SK-N-SH (cell line): ENCODE results near the gene IKZF5. TPM values are rescaled to one million over a fixed set of nuclear protein-coding genes. Genes with fewer than 3 reads are reported as not detected.

Source experiments
- CTCF ChIA-PET: fragments of 300-600, 350-600 bp; formaldehyde crosslinking; extraction: SDS; loops from one replicate; lab custom pipeline; 2021; lab: Yijun Ruan, JAX
- POLR2A ChIA-PET: fragments of 350-600 bp; sonication (Branson Sonifier 250); formaldehyde crosslinking; extraction: SDS; loops from one replicate; lab custom pipeline; 2020; ENCODE audit warnings: antibody characterized with exemption, inconsistent platforms; lab: Yijun Ruan, JAX
- DNase-seq: peaks from one replicate; pipeline ENCODE4 v3.0.0; 2012
- H2AFZ ChIP-seq: fragments of 200-600 bp; sonication (generic); 2 replicates; pipeline ENCODE4 v1.8.1; 2016; ENCODE audit warnings: antibody characterized with exemption, mild to moderate bottlenecking, low read depth
- H3F3A ChIP-seq: fragments of 200-600 bp; sonication (generic); replicated peaks from 2 replicates; pipeline ENCODE3; 2016; ENCODE audit warnings: antibody characterized with exemption, mild to moderate bottlenecking; ENCODE audit not compliant: insufficient read depth
- H3K27ac ChIP-seq, 2 experiments: fragments of 200-500 bp in 1 of 2; fragments of 200-600 bp in 1 of 2; sonication (Bioruptor generic) in 1 of 2; sonication (generic), shearing (Covaris generic) in 1 of 2; 2 replicates each; pipeline versions ENCODE4 v1.5.1 to v1.6.1; 2014 to 2016; ENCODE audit warnings: low read depth in 2 of 2, inconsistent platforms in 1 of 2, low read length in 1 of 2, mild to moderate bottlenecking in 1 of 2, mixed read lengths in 1 of 2
- H3K27me3 ChIP-seq: fragments of 200-600 bp; sonication (generic), shearing (Covaris generic); 2 replicates; pipeline ENCODE4 v1.6.1; 2016; ENCODE audit warnings: mixed run types; ENCODE audit not compliant: insufficient read depth
- H3K36me3 ChIP-seq, 2 experiments: fragments of 200-500 bp in 1 of 2; fragments of 200-600 bp in 1 of 2; sonication (Bioruptor generic) in 1 of 2; sonication (generic) in 1 of 2; replicated peaks in 1 of 2; 2 replicates each; pipeline versions ENCODE3 to v1.5.1; 2014 to 2016; ENCODE audit warnings: low read length in 1 of 2, mild to moderate bottlenecking in 1 of 2; ENCODE audit not compliant: insufficient read depth in 2 of 2, control insufficient read depth in 1 of 2
- H3K4me1 ChIP-seq, 2 experiments: fragments of 200-500 bp in 1 of 2; fragments of 200-600 bp in 1 of 2; sonication (Bioruptor generic) in 1 of 2; sonication (generic), shearing (Covaris generic) in 1 of 2; 2 replicates each; pipeline versions ENCODE4 v1.5.1 to v1.6.1; 2014 to 2016; ENCODE audit warnings: low read depth in 1 of 2, low read length in 1 of 2, mixed run types in 1 of 2; ENCODE audit not compliant: insufficient read depth in 2 of 2, control insufficient read depth in 1 of 2
- H3K4me2 ChIP-seq: fragments of 200-600 bp; sonication (generic), shearing (Covaris generic); 2 replicates; pipeline ENCODE4 v1.6.1; 2017; ENCODE audit warnings: mixed run types
- H3K4me3 ChIP-seq, 2 experiments: fragments of 200-500 bp in 1 of 2; fragments of 200-600 bp in 1 of 2; sonication (Bioruptor generic) in 1 of 2; sonication (generic), shearing (Covaris generic) in 1 of 2; 2 replicates each; pipeline versions ENCODE4 v1.5.1 to v1.8.1; 2014 to 2016; ENCODE audit warnings: low read depth in 2 of 2, inconsistent platforms in 1 of 2, low read length in 1 of 2, mild to moderate bottlenecking in 1 of 2, mixed read lengths in 1 of 2, moderate library complexity in 1 of 2
- H3K79me2 ChIP-seq: fragments of 200-600 bp; sonication (generic); 2 replicates; pipeline ENCODE4 v1.8.1; 2017; ENCODE audit warnings: mild to moderate bottlenecking; ENCODE audit not compliant: insufficient read depth
- H3K9ac ChIP-seq: fragments of 200-600 bp; sonication (generic); 2 replicates; pipeline ENCODE4 v1.6.1; 2017; ENCODE audit warnings: mixed run types
- H3K9me2 ChIP-seq: fragments of 200-600 bp; sonication (generic); 2 replicates; pipeline ENCODE4 v1.6.1; 2017; ENCODE audit warnings: mixed run types
- H3K9me3 ChIP-seq: fragments of 200-600 bp; sonication (generic); 2 replicates; pipeline ENCODE4 v1.6.1; 2017; ENCODE audit warnings: mixed run types, mild to moderate bottlenecking, moderate library complexity
- H4K20me1 ChIP-seq: fragments of 200-600 bp; sonication (generic); 2 replicates; pipeline ENCODE4 v1.6.1; 2017; ENCODE audit warnings: mild to moderate bottlenecking, mixed run types; ENCODE audit not compliant: insufficient read depth
- CHD2 ChIP-seq: fragments of 150-350 bp; IDR thresholded peaks from 2 replicates; pipeline ENCODE4 v1.6.1; 2018; ENCODE audit warnings: low read length; ENCODE audit not compliant: partially characterized antibody
- ELF1 ChIP-seq: IDR thresholded peaks from 2 replicates; pipeline ENCODE4 v1.4.0; 2012
- EP300 ChIP-seq, 2 experiments: IDR thresholded peaks; 2 replicates each; pipeline versions ENCODE4 v1.4.0 to v1.6.1; 2012; ENCODE audit warnings: borderline replicate concordance in 1 of 2, low read depth in 1 of 2, low read length in 1 of 2
- FOXJ3 ChIP-seq: sonication (generic); formaldehyde crosslinking; IDR thresholded peaks from 2 replicates; pipeline ENCODE4 v1.5.1; 2020; ENCODE audit warnings: mild to moderate bottlenecking, missing genetic modification reagents
- FOXM1 ChIP-seq: IDR thresholded peaks from 2 replicates; pipeline ENCODE4 v1.4.0; 2012; ENCODE audit warnings: low read depth, mild to moderate bottlenecking
- GATA2 ChIP-seq: sonication (generic); formaldehyde crosslinking; IDR thresholded peaks from 2 replicates; pipeline ENCODE4 v1.5.0; 2020; ENCODE audit warnings: mild to moderate bottlenecking, missing genetic modification reagents
- IRF3 ChIP-seq: fragments of 150-350 bp; IDR thresholded peaks from 2 replicates; pipeline ENCODE4 v1.6.1; 2016; ENCODE audit warnings: mild to moderate bottlenecking, low read depth, low read length
- JUND ChIP-seq: IDR thresholded peaks from 2 replicates; pipeline ENCODE4 v1.4.0; 2012
- MAX ChIP-seq: IDR thresholded peaks from 2 replicates; pipeline ENCODE4 v1.4.0; 2012; ENCODE audit warnings: low read depth
- MEF2A ChIP-seq: IDR thresholded peaks from 2 replicates; pipeline ENCODE4 v1.4.0; 2012; ENCODE audit warnings: low read depth, borderline replicate concordance
- NFIC ChIP-seq: IDR thresholded peaks from 2 replicates; pipeline ENCODE4 v1.4.0; 2012; ENCODE audit warnings: borderline replicate concordance
- NRF1 ChIP-seq: IDR thresholded peaks from 2 replicates; pipeline ENCODE4 v1.6.1; 2012; ENCODE audit warnings: low read depth, mild to moderate bottlenecking, low read length
- PBX3 ChIP-seq: IDR thresholded peaks from 2 replicates; pipeline ENCODE4; 2012
- REST ChIP-seq: IDR thresholded peaks from 2 replicates; pipeline ENCODE4 v1.6.1; 2012; ENCODE audit warnings: mild to moderate bottlenecking, low read depth, low read length, moderate library complexity
- TEAD4 ChIP-seq: IDR thresholded peaks from 2 replicates; pipeline ENCODE4 v1.4.0; 2012; ENCODE audit warnings: mild to moderate bottlenecking, borderline replicate concordance; ENCODE audit not compliant: insufficient read depth
- USF1 ChIP-seq: IDR thresholded peaks from 2 replicates; pipeline ENCODE4 v1.4.0; 2012; ENCODE audit warnings: low read depth, borderline replicate concordance
- WGBS: methylation state at CpG from one replicate; pipeline ENCODE4 v1.1.6; 2017; ENCODE audit warnings: low lambda C conversion rate; 5-methylcytosine and 5-hydroxymethylcytosine counted together
- polyA plus RNA-seq, 3 experiments: library from polyadenylated mRNA; depleted of rRNA; stranded (reverse); fragments of >200 nt; gene quantifications; 2 replicates each; pipeline ENCODE4 v1.2.3, GENCODE V29; 2012

Gene IKZF5
- polyA plus RNA-seq, 1 of the 3 experiments (the other 2 are of a cell fraction), result 2.9 TPM

GRCh38 chr10:123011987-123012386 is 3.4 kb upstream of the IKZF5 start:
- Histone ChIP-seq H3F3A (no peaks in the 10 kb centered on the region), H3K4me1 (peaks cover 0 to 6% of the 10 kb centered on the region in 2 experiments; a peak in 2 of 4 replicates), H3K79me2 (peaks cover 16% of the 10 kb centered on the region), H4K20me1 (no peaks in the 10 kb centered on the region; the same call in 1 of the 2 replicates), H3K9me3 (no peaks in the 10 kb centered on the region), H3K27me3 (no peaks in the 10 kb centered on the region), H3K27ac (no peak overlapping the region), H3K4me2 (no peak overlapping the region), H2AFZ (no peak overlapping the region), H3K36me3 (no peaks in the 10 kb centered on the region), H3K9ac (no peak overlapping the region), H3K4me3 (no peak overlapping the region), H3K9me2 (no peaks in the 10 kb centered on the region)
- POLR2A ChIA-PET, result no interaction called here
- DNase-seq, result no peak
- TF ChIP-seq IRF3, result no peak
- no peak for TF ChIP-seq TEAD4
- no peak for TF ChIP-seq MAX
- no peak for TF ChIP-seq NRF1
- no peak for TF ChIP-seq GATA2 (CRISPR knock-in tag)
- TF ChIP-seq JUND, result no peak
- no peak for TF ChIP-seq USF1
- no peak for TF ChIP-seq EP300 (IDR thresholded peaks at IDR 0.05; ENCODE audit: borderline replicate concordance in 1 of 2, low read depth in 1 of 2, low read length in 1 of 2)
- no peak for TF ChIP-seq PBX3
- TF ChIP-seq NFIC, result no peak
- no peak for TF ChIP-seq FOXJ3
- WGBS, result 84% methylated on average over 3 of the region's 3 CpGs
- CTCF ChIA-PET, result interaction anchor here (0.9 to 1.4 kb wide), 2 partner anchors 23 to 88 kb away, joined by 3 read pairs; no protein-coding TSS in a partner anchor

GRCh38 chr10:123009105-123009820 is 668 bp upstream of the IKZF5 start:
- Histone ChIP-seq H2AFZ (peak overlapping the region; percentile 97), H3F3A (no peaks in the 10 kb centered on the region), H4K20me1 (peaks cover 1% of the 10 kb centered on the region; the same call in 1 of the 2 replicates), H3K9me2 (no peaks in the 10 kb centered on the region), H3K9ac (peak overlapping the region; percentile 84), H3K4me1 (peaks cover 0 to 8% of the 10 kb centered on the region in 2 experiments; a peak in 2 of 4 replicates), H3K36me3 (no peaks in the 10 kb centered on the region), H3K79me2 (peaks cover 43% of the 10 kb centered on the region), H3K4me2 (peak overlapping the region; percentile 94), H3K4me3 (peak overlapping the region; percentile 93 to 99), H3K27me3 (no peaks in the 10 kb centered on the region), H3K27ac (peak overlapping the region in 1 of 2 experiments; percentile 79; a peak in 2 of 4 replicates), H3K9me3 (no peaks in the 10 kb centered on the region)
- WGBS, result 5% methylated on average over 20 of the region's 34 CpGs
- ChIA-PET POLR2A (no interaction called here), CTCF (interaction anchor here (1.1 to 2.0 kb wide), 4 partner anchors 9 to 34 kb away, joined by 3 to 8 read pairs (median 4); no protein-coding TSS in a partner anchor)
- peak; percentile 66 for DNase-seq
- TF ChIP-seq REST, result no peak
- no peak for TF ChIP-seq USF1
- TF ChIP-seq ELF1, result no peak
- TF ChIP-seq IRF3, result no peak
- no peak for TF ChIP-seq CHD2
- TF ChIP-seq MEF2A, result no peak
- TF ChIP-seq FOXM1, result no peak
- TF ChIP-seq NRF1, result no peak
- TF ChIP-seq GATA2 (CRISPR knock-in tag), result no peak
- no peak for TF ChIP-seq EP300 (IDR thresholded peaks at IDR 0.05; ENCODE audit: borderline replicate concordance in 1 of 2, low read depth in 1 of 2, low read length in 1 of 2)
